GM15510 (cell line): ENCODE data around the gene ABCG8.

Experiments
- POLR2A ChIP-seq: IDR thresholded peaks from 3 replicates; pipeline ENCODE4 v1.6.1; 2011; ENCODE audit warnings: borderline replicate concordance; ENCODE audit not compliant: insufficient read length; ENCODE audit errors: extremely low read depth

The ABCG8 gene

GRCh38 chr2:43818761-43819160, 20.0 kb upstream of the ABCG8 start:
- TF ChIP-seq POLR2A: no peak

- TF ChIP-seq POLR2A: no peak
Observed at GRCh38 chr2:43819491-43820163, 19.1 kb upstream of the ABCG8 start.

- TF ChIP-seq POLR2A: no peak
Observed at GRCh38 chr2:43822839-43823238, 15.9 kb upstream of the ABCG8 start.

GRCh38 chr2:43823751-43824150, 15.0 kb upstream of the ABCG8 start:
- TF ChIP-seq POLR2A: no peak

- TF ChIP-seq POLR2A: no peak
Observed at GRCh38 chr2:43824512-43824911, 14.3 kb upstream of the ABCG8 start.

- TF ChIP-seq POLR2A: no peak
Observed at GRCh38 chr2:43824951-43825493, 13.7 kb upstream of the ABCG8 start.

- TF ChIP-seq POLR2A: no peak
Observed at GRCh38 chr2:43825841-43826240, 12.9 kb upstream of the ABCG8 start.

- no peak for TF ChIP-seq POLR2A
Observed at GRCh38 chr2:43826305-43827250, 12.2 kb upstream of the ABCG8 start.

- TF ChIP-seq POLR2A: no peak
Observed at GRCh38 chr2:43831543-43832294, 7.1 kb upstream of the ABCG8 start.

- no peak for TF ChIP-seq POLR2A
Observed at GRCh38 chr2:43832457-43832856, 6.3 kb upstream of the ABCG8 start.

GRCh38 chr2:43837033-43837432, 1.7 kb upstream of the ABCG8 start:
- no peak for TF ChIP-seq POLR2A

GRCh38 chr2:43837831-43838559, 776 bp upstream of the ABCG8 start:
- TF ChIP-seq POLR2A: no peak

GRCh38 chr2:43839776-43840564, 1.2 kb downstream of the ABCG8 start:
- TF ChIP-seq POLR2A: no peak

GRCh38 chr2:43840965-43841364, 2.2 kb downstream of the ABCG8 start:
- TF ChIP-seq POLR2A: no peak
